SJCRH30 (cell line): ENCODE data around the gene MEF2C. TPM values are rescaled to one million over a fixed set of nuclear protein-coding genes. Genes with fewer than 3 reads are reported as not detected.

Source experiments
- DNase-seq, 2 experiments: peaks; one replicate each; pipeline ENCODE4 v3.0.0-alpha.2; 2015 to 2020
- H3K27ac ChIP-seq: fragments of 250-450 bp; sonication (Bioruptor Pico); 2 replicates; pipeline ENCODE4 v1.5.1; 2020; ENCODE audit warnings: mild to moderate bottlenecking, moderate library complexity
- H3K27me3 ChIP-seq: fragments of 250-450 bp; sonication (Bioruptor Pico); 2 replicates; pipeline ENCODE4 v1.5.1; 2020; ENCODE audit warnings: mild to moderate bottlenecking, moderate library complexity
- H3K36me3 ChIP-seq: fragments of 250-450 bp; sonication (Bioruptor Pico); 2 replicates; pipeline ENCODE4 v1.5.1; 2020; ENCODE audit warnings: mild to moderate bottlenecking, moderate library complexity
- H3K4me1 ChIP-seq: fragments of 250-450 bp; sonication (Bioruptor Pico); 2 replicates; pipeline ENCODE4 v1.5.1; 2020; ENCODE audit warnings: mild to moderate bottlenecking, moderate library complexity
- H3K4me3 ChIP-seq: fragments of 250-450 bp; sonication (Bioruptor Pico); 2 replicates; pipeline ENCODE4 v1.5.1; 2020; ENCODE audit warnings: mild to moderate bottlenecking, moderate library complexity
- H3K9me3 ChIP-seq: fragments of 250-450 bp; sonication (Bioruptor Pico); replicated peaks from 2 replicates; pipeline ENCODE4 v1.5.1; 2020; ENCODE audit warnings: mild to moderate bottlenecking, moderate library complexity
- total RNA-seq: library from RNA; depleted of rRNA; stranded (reverse); fragments of >200 nt; shearing (Covaris generic); gene quantifications from 2 replicates; pipeline ENCODE4 v1.2.3, GENCODE V29; 2014

The MEF2C gene
- total RNA-seq, 1 experiment from 2014 or later: 67.2 TPM

GRCh38 chr5:88897748-88898147 is 14.8 kb upstream of the MEF2C start:
- Histone ChIP-seq H3K9me3 (no peaks in the 10 kb centered on the region), H3K4me1 (peaks cover 6% of the 10 kb centered on the region; the same call in 1 of the 2 replicates), H3K36me3 (peaks cover 14% of the 10 kb centered on the region), H3K27me3 (no peaks in the 10 kb centered on the region), H3K27ac (no peak overlapping the region), H3K4me3 (no peak overlapping the region)
- DNase-seq: no peak

GRCh38 chr5:88895681-88896501 is 12.9 kb upstream of the MEF2C start:
- H3K27me3 ChIP-seq: no peaks in the 10 kb centered on the region
- no peak overlapping the region for H3K27ac ChIP-seq
- H3K4me1 ChIP-seq: peaks cover 6% of the 10 kb centered on the region; the same call in 1 of the 2 replicates
- no peaks in the 10 kb centered on the region for H3K9me3 ChIP-seq
- H3K4me3 ChIP-seq: no peak overlapping the region
- DNase-seq: no peak
- peaks cover 14% of the 10 kb centered on the region for H3K36me3 ChIP-seq

GRCh38 chr5:88892669-88893068 is 9.7 kb upstream of the MEF2C start:
- no peaks in the 10 kb centered on the region for H3K27me3 ChIP-seq
- no peak overlapping the region for H3K4me3 ChIP-seq
- 0 out of 2 replicates have a peak, but pooled peaks cover 4% of the 10 kb centered on the region for H3K4me1 ChIP-seq
- no peak for DNase-seq
- H3K27ac ChIP-seq: no peak overlapping the region
- peaks cover 7% of the 10 kb centered on the region for H3K36me3 ChIP-seq
- H3K9me3 ChIP-seq: no peaks in the 10 kb centered on the region

GRCh38 chr5:88890070-88890781 is 7.2 kb upstream of the MEF2C start:
- peak overlapping the region; percentile 88 for H3K27ac ChIP-seq
- no peak for DNase-seq

GRCh38 chr5:88889189-88890069 is 6.4 kb upstream of the MEF2C start:
- peaks cover 15% of the 10 kb centered on the region for H3K4me1 ChIP-seq
- peaks cover 1% of the 10 kb centered on the region; the same call in 1 of the 2 replicates for H3K36me3 ChIP-seq
- H3K27me3 ChIP-seq: no peaks in the 10 kb centered on the region
- peak overlapping the region; percentile 88 for H3K27ac ChIP-seq
- H3K9me3 ChIP-seq: no peaks in the 10 kb centered on the region
- DNase-seq: peak; percentile 80
- peak overlapping the region; percentile 59 for H3K4me3 ChIP-seq

More at GRCh38 chr5:88890070-88890781, 7.2 kb upstream of the MEF2C start:
- H3K4me1 ChIP-seq: peaks cover 12% of the 10 kb centered on the region
- peaks cover 4% of the 10 kb centered on the region; the same call in 1 of the 2 replicates for H3K36me3 ChIP-seq
- peak overlapping the region; percentile 59 for H3K4me3 ChIP-seq
- no peaks in the 10 kb centered on the region for H3K9me3 ChIP-seq
- H3K27me3 ChIP-seq: no peaks in the 10 kb centered on the region

- DNase-seq: no peak
- Histone ChIP-seq H3K27me3 (no peaks in the 10 kb centered on the region), H3K4me3 (peak overlapping the region; percentile 59), H3K27ac (peak overlapping the region; percentile 88), H3K4me1 (peaks cover 15% of the 10 kb centered on the region), H3K9me3 (no peaks in the 10 kb centered on the region), H3K36me3 (no peaks in the 10 kb centered on the region)
Observed at GRCh38 chr5:88888848-88889188, 5.8 kb upstream of the MEF2C start.

GRCh38 chr5:88888291-88888690 is 5.3 kb upstream of the MEF2C start:
- H3K4me1 ChIP-seq: peaks cover 15% of the 10 kb centered on the region
- H3K27ac ChIP-seq: peak overlapping the region; percentile 88
- H3K9me3 ChIP-seq: no peaks in the 10 kb centered on the region
- no peaks in the 10 kb centered on the region for H3K27me3 ChIP-seq
- H3K36me3 ChIP-seq: no peaks in the 10 kb centered on the region
- DNase-seq: no peak
- peak overlapping the region; percentile 59 for H3K4me3 ChIP-seq

- Histone ChIP-seq H3K4me3 (no peak overlapping the region), H3K27me3 (no peaks in the 10 kb centered on the region), H3K36me3 (no peaks in the 10 kb centered on the region), H3K9me3 (no peaks in the 10 kb centered on the region), H3K27ac (no peak overlapping the region), H3K4me1 (peaks cover 15% of the 10 kb centered on the region)
- DNase-seq: no peak
Observed at GRCh38 chr5:88887342-88887741, 4.4 kb upstream of the MEF2C start.

GRCh38 chr5:88886746-88887341 is 3.9 kb upstream of the MEF2C start:
- Histone ChIP-seq H3K9me3 (no peaks in the 10 kb centered on the region), H3K27ac (no peak overlapping the region), H3K36me3 (no peaks in the 10 kb centered on the region), H3K4me3 (no peak overlapping the region), H3K27me3 (no peaks in the 10 kb centered on the region), H3K4me1 (peaks cover 15% of the 10 kb centered on the region)
- DNase-seq: no peak

- Histone ChIP-seq H3K4me1 (peaks cover 15% of the 10 kb centered on the region), H3K4me3 (no peak overlapping the region), H3K27ac (no peak overlapping the region), H3K9me3 (no peaks in the 10 kb centered on the region), H3K27me3 (no peaks in the 10 kb centered on the region), H3K36me3 (no peaks in the 10 kb centered on the region)
- no peak for DNase-seq
Observed at GRCh38 chr5:88886252-88886651, 3.3 kb upstream of the MEF2C start.

- H3K9me3 ChIP-seq: no peaks in the 10 kb centered on the region
- no peaks in the 10 kb centered on the region for H3K36me3 ChIP-seq
- DNase-seq: no peak
- peak overlapping the region; percentile 74; the same call in 1 of the 2 replicates for H3K27ac ChIP-seq
- H3K4me3 ChIP-seq: peak overlapping the region; percentile 67
- no peaks in the 10 kb centered on the region for H3K27me3 ChIP-seq
- H3K4me1 ChIP-seq: peaks cover 18% of the 10 kb centered on the region
Observed at GRCh38 chr5:88885002-88885401, 2.0 kb upstream of the MEF2C start.

GRCh38 chr5:88884608-88884877 is 1.6 kb upstream of the MEF2C start:
- peaks cover 23% of the 10 kb centered on the region for H3K4me1 ChIP-seq
- peak overlapping the region; percentile 74 for H3K27ac ChIP-seq
- no peaks in the 10 kb centered on the region for H3K9me3 ChIP-seq
- DNase-seq: peak; percentile 24 to 67
- peaks cover 2% of the 10 kb centered on the region; the same call in 1 of the 2 replicates for H3K36me3 ChIP-seq
- no peaks in the 10 kb centered on the region for H3K27me3 ChIP-seq
- H3K4me3 ChIP-seq: peak overlapping the region; percentile 67

GRCh38 chr5:88883836-88884607 is 1.0 kb upstream of the MEF2C start:
- no peaks in the 10 kb centered on the region for H3K9me3 ChIP-seq
- DNase-seq: peak; percentile 84 to 91
- H3K4me1 ChIP-seq: peaks cover 25% of the 10 kb centered on the region
- H3K36me3 ChIP-seq: peaks cover 3% of the 10 kb centered on the region; the same call in 1 of the 2 replicates
- no peaks in the 10 kb centered on the region for H3K27me3 ChIP-seq
- H3K27ac ChIP-seq: peak overlapping the region; percentile 74
- H3K4me3 ChIP-seq: peak overlapping the region; percentile 67
